ENCODE measurements around the gene CYTH2.
A peak's percentile ranks its signal among the peaks of the same experiment; 100 is the strongest.

The CYTH2 gene

DNA sequence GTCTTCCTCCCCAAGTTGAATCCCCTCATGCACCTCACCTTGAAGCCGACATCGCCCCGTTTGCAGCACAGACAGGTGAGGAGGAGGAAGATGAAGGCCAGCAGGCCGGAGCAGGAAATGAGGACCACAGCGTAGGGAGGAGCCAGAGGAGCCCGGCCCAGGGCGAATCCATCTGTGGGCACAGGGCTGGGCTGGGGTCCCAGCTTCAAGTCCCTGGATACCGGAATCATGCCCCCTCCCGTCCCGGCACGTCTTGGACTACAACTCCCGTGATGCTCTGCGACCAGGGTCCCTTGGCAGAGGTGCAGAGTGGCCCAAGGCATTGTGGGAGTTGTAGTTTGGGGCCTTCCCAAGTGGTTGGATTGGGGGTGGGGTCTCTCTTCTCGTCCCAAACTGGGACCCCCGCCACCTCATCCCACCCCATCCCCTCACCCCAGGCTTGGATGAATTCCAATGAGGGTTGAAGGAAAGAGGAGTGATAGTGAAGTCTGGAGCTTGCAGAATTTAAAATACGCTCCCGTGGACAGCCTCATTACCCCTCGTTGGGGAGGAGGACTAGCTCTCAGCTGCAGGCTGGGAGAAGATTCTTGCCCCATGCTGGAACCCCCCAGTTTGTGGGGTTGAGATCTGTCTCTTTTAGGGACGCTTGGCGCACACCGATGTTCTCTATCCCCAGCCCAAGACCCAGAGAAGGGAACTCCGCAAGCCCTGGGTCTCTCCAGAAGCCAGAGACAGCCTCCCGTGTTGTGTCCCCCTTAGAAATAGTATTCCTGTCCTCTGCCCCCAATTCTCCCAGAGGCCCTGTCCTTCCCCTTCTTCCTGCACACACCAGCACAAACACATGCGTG lies 41.5 kb downstream of the CYTH2 start:
- no peak overlapping the region for H3K4me3 ChIP-seq (ENCODE audit: insufficient read depth, low read length, poor library complexity, severe bottlenecking)
- H3K27ac ChIP-seq (ENCODE audit: low read depth, low read length) = no peak overlapping the region

DNA sequence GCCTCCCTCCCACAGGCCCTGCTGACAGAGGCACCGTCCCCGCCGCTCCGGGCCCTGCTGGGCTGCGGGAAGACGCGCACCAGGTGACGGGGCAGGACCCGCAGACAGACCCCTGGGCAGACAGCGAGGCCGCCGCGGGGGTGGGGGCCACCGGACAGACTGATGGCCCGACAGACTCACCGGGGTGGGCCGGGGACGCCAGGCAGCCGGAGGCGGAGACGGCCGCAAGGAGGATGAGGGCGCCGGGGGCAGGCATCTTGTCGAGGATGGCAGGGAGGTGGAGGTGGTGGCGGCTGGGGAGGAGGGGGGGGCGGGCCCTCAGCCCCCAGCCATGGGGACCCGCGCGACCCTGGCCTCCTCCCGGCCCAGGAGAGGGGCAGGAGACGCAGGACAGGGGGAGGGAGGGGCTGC lies 42.2 kb downstream of the CYTH2 start:
- no peak overlapping the region for H3K4me3 ChIP-seq (ENCODE audit: insufficient read depth, low read length, poor library complexity, severe bottlenecking)

More for the DNA sequence above, 41.5 kb downstream of the CYTH2 start:
- Histone ChIP-seq H3K9me2 (replicated peaks; ENCODE audit: insufficient read depth, low read length) (no peaks in the 10 kb centered on the region), H4K20me1 (ENCODE audit: low read depth, low read length) (no peaks in the 10 kb centered on the region), H3K79me2 (ENCODE audit: insufficient read depth, low read length) (no peaks in the 10 kb centered on the region), H3K4me2 (ENCODE audit: low read depth, low read length, poor library complexity, severe bottlenecking) (peak overlapping the region; percentile 22), H3K36me3 (ENCODE audit: low read length) (no peaks in the 10 kb centered on the region), H2AFZ (ENCODE audit: low read depth, low read length, severe bottlenecking) (no peak overlapping the region), H3K9ac (ENCODE audit: low read length) (no peak overlapping the region), H3K9me3 (ENCODE audit: insufficient read depth, low read length) (no peaks in the 10 kb centered on the region), H3F3A (ENCODE audit: insufficient read depth) (peaks cover 8% of the 10 kb centered on the region), H3K27me3 (ENCODE audit: low read length) (no peaks in the 10 kb centered on the region)
- no peak for TF ChIP-seq EZH2phosphoT487 (conservative IDR thresholded peaks at IDR 0.05; ENCODE audit: low read length)
- TF ChIP-seq, protein P1, sequence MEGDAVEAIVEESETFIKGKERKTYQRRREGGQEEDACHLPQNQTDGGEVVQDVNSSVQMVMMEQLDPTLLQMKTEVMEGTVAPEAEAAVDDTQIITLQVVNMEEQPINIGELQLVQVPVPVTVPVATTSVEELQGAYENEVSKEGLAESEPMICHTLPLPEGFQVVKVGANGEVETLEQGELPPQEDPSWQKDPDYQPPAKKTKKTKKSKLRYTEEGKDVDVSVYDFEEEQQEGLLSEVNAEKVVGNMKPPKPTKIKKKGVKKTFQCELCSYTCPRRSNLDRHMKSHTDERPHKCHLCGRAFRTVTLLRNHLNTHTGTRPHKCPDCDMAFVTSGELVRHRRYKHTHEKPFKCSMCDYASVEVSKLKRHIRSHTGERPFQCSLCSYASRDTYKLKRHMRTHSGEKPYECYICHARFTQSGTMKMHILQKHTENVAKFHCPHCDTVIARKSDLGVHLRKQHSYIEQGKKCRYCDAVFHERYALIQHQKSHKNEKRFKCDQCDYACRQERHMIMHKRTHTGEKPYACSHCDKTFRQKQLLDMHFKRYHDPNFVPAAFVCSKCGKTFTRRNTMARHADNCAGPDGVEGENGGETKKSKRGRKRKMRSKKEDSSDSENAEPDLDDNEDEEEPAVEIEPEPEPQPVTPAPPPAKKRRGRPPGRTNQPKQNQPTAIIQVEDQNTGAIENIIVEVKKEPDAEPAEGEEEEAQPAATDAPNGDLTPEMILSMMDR (IDR thresholded peaks at IDR 0.05; ENCODE audit: insufficient read depth, low read length, poor library complexity, severe bottlenecking) = no peak

DNA sequence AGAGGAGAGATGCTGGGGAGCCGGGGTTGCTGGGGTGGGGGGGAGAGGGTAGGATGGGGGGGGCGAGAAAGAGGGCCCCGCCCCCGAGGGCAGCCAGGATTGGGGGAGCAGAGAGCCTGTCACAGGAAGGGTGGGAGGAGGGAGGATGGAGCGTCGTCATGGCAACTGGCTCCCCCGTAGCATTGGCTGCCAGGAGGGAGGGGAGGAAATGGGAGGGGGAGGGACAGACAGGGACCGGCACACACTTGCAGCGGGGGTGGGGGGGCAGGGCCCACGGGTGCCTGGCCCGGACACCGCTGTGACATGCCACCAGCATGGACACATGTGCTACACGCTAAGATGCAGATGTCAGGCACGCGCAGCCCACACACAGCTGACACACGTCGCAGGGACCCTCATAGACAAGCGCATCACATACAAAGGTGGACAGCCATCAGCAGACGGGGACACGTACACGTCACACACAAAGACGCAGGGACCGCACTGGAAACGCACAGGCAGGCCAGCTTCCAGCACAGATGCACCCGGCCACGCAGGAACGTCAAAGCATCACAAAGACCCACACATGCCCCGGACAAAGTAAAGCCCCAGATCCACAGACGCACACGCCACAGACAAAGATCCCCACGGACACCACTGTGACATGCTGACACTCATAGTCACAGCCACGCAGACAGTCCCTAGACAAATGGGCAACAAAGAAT lies 42.8 kb downstream of the CYTH2 start, which contains the start of gene LMTK3:
LMTK3 (minus strand) TSS at position 36 of the 704 bp plus-strand sequence. CDS start 259 bp downstream, outside the sequence.
- Histone ChIP-seq H3K36me3 (ENCODE audit: low read length) (no peaks in the 10 kb centered on the region), H3K79me2 (ENCODE audit: insufficient read depth, low read length) (no peaks in the 10 kb centered on the region), H3K4me3 (ENCODE audit: insufficient read depth, low read length, poor library complexity, severe bottlenecking) (peak within 1 kb of the TSS; percentile 74), H3K4me2 (ENCODE audit: low read depth, low read length, poor library complexity, severe bottlenecking) (peak within 1 kb of the TSS; percentile 84), H3F3A (ENCODE audit: insufficient read depth) (peaks cover 8% of the 10 kb centered on the region), H3K9me2 (replicated peaks; ENCODE audit: insufficient read depth, low read length) (no peaks in the 10 kb centered on the region), H3K27ac (ENCODE audit: low read depth, low read length) (no peak within 1 kb of the TSS), H3K27me3 (ENCODE audit: low read length) (no peaks in the 10 kb centered on the region), H3K9me3 (ENCODE audit: insufficient read depth, low read length) (no peaks in the 10 kb centered on the region), H3K9ac (ENCODE audit: low read length) (peak within 1 kb of the TSS; percentile 77; the same call in 1 of the 2 replicates), H4K20me1 (ENCODE audit: low read depth, low read length) (no peaks in the 10 kb centered on the region), H2AFZ (ENCODE audit: low read depth, low read length, severe bottlenecking) (peak within 1 kb of the TSS; percentile 87)
- TF ChIP-seq EZH2phosphoT487 (conservative IDR thresholded peaks at IDR 0.05; ENCODE audit: low read length) = no peak
- TF ChIP-seq, protein P1 (IDR thresholded peaks at IDR 0.05; ENCODE audit: insufficient read depth, low read length, poor library complexity, severe bottlenecking) = no peak

More for the DNA sequence above, 42.2 kb downstream of the CYTH2 start:
- no peaks in the 10 kb centered on the region for H4K20me1 ChIP-seq (ENCODE audit: low read depth, low read length)
- H3K4me2 ChIP-seq (ENCODE audit: low read depth, low read length, poor library complexity, severe bottlenecking) = no peak overlapping the region
- no peaks in the 10 kb centered on the region for H3K9me2 ChIP-seq (replicated peaks; ENCODE audit: insufficient read depth, low read length)
- TF ChIP-seq, protein P1 (IDR thresholded peaks at IDR 0.05; ENCODE audit: insufficient read depth, low read length, poor library complexity, severe bottlenecking) = no peak
- no peak for TF ChIP-seq EZH2phosphoT487 (conservative IDR thresholded peaks at IDR 0.05; ENCODE audit: low read length)
- H3K36me3 ChIP-seq (ENCODE audit: low read length) = no peaks in the 10 kb centered on the region
- no peaks in the 10 kb centered on the region for H3K27me3 ChIP-seq (ENCODE audit: low read length)
- no peak overlapping the region for H3K9ac ChIP-seq (ENCODE audit: low read length)
- no peak overlapping the region for H2AFZ ChIP-seq (ENCODE audit: low read depth, low read length, severe bottlenecking)
- no peaks in the 10 kb centered on the region for H3K9me3 ChIP-seq (ENCODE audit: insufficient read depth, low read length)
- no peak overlapping the region for H3K27ac ChIP-seq (ENCODE audit: low read depth, low read length)
- no peaks in the 10 kb centered on the region for H3K79me2 ChIP-seq (ENCODE audit: insufficient read depth, low read length)
- peaks cover 8% of the 10 kb centered on the region for H3F3A ChIP-seq (ENCODE audit: insufficient read depth)
